ENCODE results near the gene STEAP2.

STEAP2 gene

DNA sequence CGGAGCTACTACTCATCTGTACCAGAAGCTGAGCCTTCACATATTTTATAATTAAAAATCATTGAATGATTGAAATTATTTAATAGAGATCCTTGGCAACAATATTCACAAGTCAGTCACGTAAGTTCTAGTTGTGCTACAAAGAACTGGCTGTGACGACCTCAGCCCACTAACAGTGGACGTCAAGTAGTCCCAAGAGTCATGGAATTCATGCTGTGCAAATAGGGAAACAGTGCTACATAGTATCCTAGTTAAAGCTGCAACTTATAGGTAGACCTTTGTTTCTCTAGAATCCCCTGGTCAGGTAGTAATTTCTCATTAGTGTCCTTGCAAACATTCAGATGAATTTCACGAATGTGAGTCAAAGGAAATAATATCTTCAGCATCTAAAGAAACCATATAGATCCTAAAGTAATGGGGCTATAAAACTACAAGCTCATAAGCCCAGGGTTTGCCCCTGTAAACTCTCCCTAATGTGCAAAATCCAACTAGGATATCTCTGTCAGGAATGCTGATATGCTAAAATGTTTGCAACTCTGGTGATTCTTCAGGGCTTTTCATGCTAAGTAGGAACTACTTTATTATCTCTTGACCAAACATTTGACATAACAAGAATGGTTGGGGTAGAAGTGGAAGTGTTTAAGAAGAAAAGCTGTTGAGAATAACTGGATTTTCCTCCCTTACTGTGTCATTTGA, 64.6 kb downstream of the STEAP2 start:
- DNase-seq: no peak

All from NCI-H2227 treated with DMSO at 0.1 percent for 48 hours (cell line).